Left cardiac atrium (tissue), 4 donors: ENCODE results near the gene CDX1. TPM values are rescaled to one million over a fixed set of nuclear protein-coding genes. Genes with fewer than 3 reads are reported as not detected.
A peak's percentile ranks its signal among the peaks of the same experiment; 100 is the strongest.

Experiments used
- ATAC-seq, 2 donors: fragments of 200-7000 bp; cut with Tn5 transposase; one replicate each; pipeline ENCODE4 v1.9.1; 2020; ENCODE audit warnings: mild to moderate bottlenecking in 2 of 2, moderate library complexity in 2 of 2
- DNase-seq: peaks from one replicate; pipeline ENCODE4 v3.0.0-alpha.2; 2020
- intact Hi-C, 2 donors: fragments of 100-400 bp; cut with DNase I; formaldehyde crosslinking; loops; one replicate each; pipeline versions ENCODE4 v1.14.1 to v1.15.1; 2022 to 2023
- total RNA-seq, 2 donors: library from RNA; stranded (reverse); fragmentation: NEBNext Ultra II Directional; extraction: Animal tissue kit (Norgen Biotek cat#: 25700); gene quantifications; one replicate each; pipeline ENCODE4 v1.2.1, GENCODE V29; 2021
- donor health status: DM: no; HTN: yes; CAD: no.
- donor health status: DM: no; HTN: yes; CAD: no; lungs with severe emphysema.
- donor health status: DM: yes; HTN: yes; CAD: no.
- donor health status: Dilated cardiomyopathy.

CDX1 gene
- total RNA-seq, 2 donors from 2014 or later = not detected

GRCh38 chr5:150189728-150190502 lies 23.3 kb downstream of the CDX1 start, which contains the start of gene SLC6A7:
TSS of gene SLC6A7 (plus strand) at chr5:150190062. CDS start at chr5:150190328, 266 bp downstream.
- ATAC-seq (peak; percentile 30 to 36), DNase-seq (no peak)
- intact Hi-C loops = no loop called here

- ATAC-seq (no peak), DNase-seq (no peak)
- intact Hi-C loops = no loop called here
Measured at GRCh38 chr5:150190503-150190979, 24.0 kb downstream of the CDX1 start.

- DNase-seq = no peak
- intact Hi-C loops = no loop called here
- no peak for ATAC-seq
Measured at GRCh38 chr5:150190987-150191386, 24.4 kb downstream of the CDX1 start.

GRCh38 chr5:150192462-150192861 lies 25.9 kb downstream of the CDX1 start:
- ATAC-seq (no peak), DNase-seq (no peak)
- intact Hi-C loops = no loop called here

- DNase-seq = no peak
- intact Hi-C loops = no loop called here
- ATAC-seq = no peak
Measured at GRCh38 chr5:150195736-150196485, 29.3 kb downstream of the CDX1 start.

- ATAC-seq (no peak), DNase-seq (no peak)
- intact Hi-C loops = no loop called here
Measured at GRCh38 chr5:150196514-150196913, 29.9 kb downstream of the CDX1 start.

- ATAC-seq = no peak
- intact Hi-C loops = no loop called here
- DNase-seq = no peak
Measured at GRCh38 chr5:150196986-150197385, 30.4 kb downstream of the CDX1 start.

- ATAC-seq (no peak), DNase-seq (no peak)
- intact Hi-C loops = no loop called here
Measured at GRCh38 chr5:150197476-150197875, 30.9 kb downstream of the CDX1 start.

GRCh38 chr5:150202501-150202900 lies 35.9 kb downstream of the CDX1 start:
- DNase-seq (no peak), ATAC-seq (no peak)
- intact Hi-C loops = no loop called here

- DNase-seq (no peak), ATAC-seq (peak; percentile 45 to 51)
- intact Hi-C loops = no loop called here
Measured at GRCh38 chr5:150203832-150204589, 37.4 kb downstream of the CDX1 start.

- ATAC-seq = no peak
- intact Hi-C loops = no loop called here
- DNase-seq = no peak
Measured at GRCh38 chr5:150204590-150204960, 38.0 kb downstream of the CDX1 start.

GRCh38 chr5:150206098-150206778 lies 39.7 kb downstream of the CDX1 start:
- DNase-seq (no peak), ATAC-seq (no peak)
- intact Hi-C loops = no loop called here

- no peak for DNase-seq
- no peak for ATAC-seq
- intact Hi-C loops = no loop called here
Measured at GRCh38 chr5:150206779-150207115, 40.2 kb downstream of the CDX1 start.

- no peak for ATAC-seq
- intact Hi-C loops = no loop called here
- no peak for DNase-seq
Measured at GRCh38 chr5:150208187-150209098, 41.9 kb downstream of the CDX1 start.

- DNase-seq (no peak), ATAC-seq (no peak)
- intact Hi-C loops = no loop called here
Measured at GRCh38 chr5:150209099-150209635, 42.6 kb downstream of the CDX1 start.

GRCh38 chr5:150210644-150211043 lies 44.1 kb downstream of the CDX1 start:
- intact Hi-C loops = loop anchor here in 1 of 2 donors (10.0 kb wide), 1 partner anchor 186 kb away; no protein-coding TSS in a partner anchor
- DNase-seq (no peak), ATAC-seq (no peak)

GRCh38 chr5:150211156-150212030 lies 44.8 kb downstream of the CDX1 start:
- intact Hi-C loops = loop anchor here in 1 of 2 donors (10.0 kb wide), 1 partner anchor 187 kb away; no protein-coding TSS in a partner anchor
- no peak for ATAC-seq

More at GRCh38 chr5:150211156-150212030, 44.8 kb downstream of the CDX1 start:
- DNase-seq = no peak
